HG02870 (cell line): ENCODE results near the gene AGAP9.
"Not testable (repeated sequence)": the region's sequence is repeated elsewhere in the genome, so short reads cannot be mapped to it uniquely, and the experiment has no call there.

ENCODE experiments used
- ATAC-seq: cut with Tn5 transposase; IDR thresholded peaks from one replicate; pipeline ENCODE4 v1.9.1; 2021; ENCODE audit warnings: mild to moderate bottlenecking, moderate library complexity; ENCODE audit not compliant: unreplicated experiment

Gene AGAP9

GRCh38 chr10:47458466-47459154 is 64.8 kb downstream of the AGAP9 start:
- ATAC-seq, result no peak

- no peak for ATAC-seq
Observed at GRCh38 chr10:47457826-47458225, 65.6 kb downstream of the AGAP9 start.

GRCh38 chr10:47457528-47457820 is 66.0 kb downstream of the AGAP9 start:
- ATAC-seq, result no peak

- no peak for ATAC-seq
Observed at GRCh38 chr10:47456794-47457527, 66.5 kb downstream of the AGAP9 start.

GRCh38 chr10:47456079-47456785 is 67.2 kb downstream of the AGAP9 start:
- ATAC-seq, result no peak

GRCh38 chr10:47455350-47456078 is 67.9 kb downstream of the AGAP9 start:
- not testable (repeated sequence) for ATAC-seq

GRCh38 chr10:47454780-47455058 is 68.7 kb downstream of the AGAP9 start:
- no peak for ATAC-seq

GRCh38 chr10:47454008-47454779 is 69.2 kb downstream of the AGAP9 start:
- no peak for ATAC-seq

- ATAC-seq, result no peak
Observed at GRCh38 chr10:47453141-47454007, 70.1 kb downstream of the AGAP9 start.

GRCh38 chr10:47452495-47453140 is 70.8 kb downstream of the AGAP9 start:
- no peak for ATAC-seq

- no peak for ATAC-seq
Observed at GRCh38 chr10:47451998-47452494, 71.4 kb downstream of the AGAP9 start.
